GM19025 (cell line): ENCODE measurements around the gene TTPAL.

ENCODE experiments used
- ATAC-seq: cut with Tn5 transposase; IDR thresholded peaks from one replicate; pipeline ENCODE4 v1.9.1; 2021; ENCODE audit warnings: mild to moderate bottlenecking, low read depth, moderate library complexity; ENCODE audit not compliant: unreplicated experiment

Gene TTPAL

DNA sequence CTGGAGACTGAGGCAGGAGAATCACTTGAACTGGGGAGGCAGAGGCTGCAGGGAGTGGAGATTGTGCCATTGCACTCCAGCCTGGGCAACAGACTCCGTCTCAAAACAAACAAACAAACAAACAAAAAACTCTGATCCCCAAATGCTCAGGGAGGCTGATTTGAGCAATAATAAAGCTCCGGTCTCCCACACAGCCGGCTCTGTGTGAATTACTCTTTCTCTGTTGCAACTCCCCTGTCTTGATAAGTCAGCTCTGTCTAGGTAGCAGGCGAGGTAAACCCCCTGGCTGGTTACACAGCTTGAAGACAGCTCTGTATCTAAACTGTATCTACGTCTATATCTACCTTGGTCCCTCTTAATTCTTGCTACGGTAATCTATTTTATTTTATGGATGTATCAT is 52.6 kb downstream of the TTPAL start:
- no peak for ATAC-seq

DNA sequence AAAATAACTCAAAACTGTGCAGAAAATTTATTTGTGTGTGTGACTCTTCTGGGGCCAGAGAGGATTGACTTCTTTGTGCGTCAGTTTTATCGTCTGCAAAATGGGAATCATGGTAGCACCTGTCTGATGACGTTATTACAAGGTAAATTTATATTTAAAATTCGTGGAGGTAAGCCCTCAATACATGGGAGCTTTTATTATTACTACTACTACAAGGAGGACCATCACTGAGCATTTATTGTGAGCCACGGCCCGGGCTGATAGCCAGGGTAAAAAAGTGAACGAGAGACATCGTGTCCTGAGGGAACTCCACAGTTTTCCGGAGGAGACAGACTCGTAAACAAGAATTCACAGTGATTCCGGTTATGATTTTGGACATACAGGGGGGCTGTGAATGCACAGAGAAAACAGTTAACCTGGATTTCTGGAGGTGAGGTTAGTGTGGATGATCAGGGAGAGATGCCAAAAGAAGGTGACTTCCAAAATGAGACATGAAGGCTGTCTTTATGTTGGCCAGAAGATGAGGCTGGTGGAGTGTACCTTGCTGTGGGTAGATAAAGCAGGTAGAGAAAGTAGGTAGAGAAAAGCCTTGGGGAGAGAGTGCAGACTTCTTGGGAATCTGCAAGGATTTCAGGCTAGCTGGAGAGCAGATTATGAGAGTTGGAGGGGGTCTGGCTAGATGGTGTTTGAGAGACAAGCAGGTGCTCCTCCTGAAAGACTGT is 56.7 kb downstream of the TTPAL start:
- no peak for ATAC-seq

DNA sequence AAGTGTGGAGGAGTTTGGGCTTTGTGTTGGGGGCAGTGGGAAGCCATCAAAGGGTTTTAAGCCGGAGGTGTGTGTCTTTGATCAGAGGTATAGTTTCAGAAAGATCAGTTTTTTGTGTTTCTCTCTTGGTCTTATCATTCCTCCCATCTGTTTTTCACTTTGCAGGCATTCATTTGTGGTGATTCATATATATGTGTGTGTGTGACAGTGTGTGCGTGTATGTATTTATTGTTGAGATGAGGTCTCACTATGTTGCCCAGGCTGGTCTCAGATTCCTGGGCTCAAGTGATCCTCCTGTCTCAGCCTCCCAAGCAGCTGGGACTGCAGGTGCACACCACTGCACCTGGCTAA is 57.3 kb downstream of the TTPAL start:
- ATAC-seq: no peak

DNA sequence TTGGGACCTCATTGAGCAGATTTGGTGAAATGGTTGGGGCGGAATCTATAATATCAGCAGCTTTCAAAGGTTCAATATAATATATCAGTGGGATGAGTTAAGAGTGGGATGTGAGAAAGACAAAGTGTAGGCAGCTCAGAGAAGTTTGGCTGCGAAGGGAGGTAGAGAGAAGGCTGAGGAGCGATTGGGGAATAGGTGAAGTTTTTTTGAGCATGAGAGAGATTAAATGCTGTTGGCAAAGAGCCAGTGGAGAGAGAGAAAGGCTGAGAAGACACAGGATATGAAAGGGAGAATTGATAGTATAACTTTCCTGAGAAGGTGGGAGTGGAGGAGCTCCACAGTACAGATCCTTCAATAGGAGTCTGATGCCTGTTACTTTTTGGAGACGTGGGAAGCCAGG is 58.3 kb downstream of the TTPAL start:
- ATAC-seq: no peak

DNA sequence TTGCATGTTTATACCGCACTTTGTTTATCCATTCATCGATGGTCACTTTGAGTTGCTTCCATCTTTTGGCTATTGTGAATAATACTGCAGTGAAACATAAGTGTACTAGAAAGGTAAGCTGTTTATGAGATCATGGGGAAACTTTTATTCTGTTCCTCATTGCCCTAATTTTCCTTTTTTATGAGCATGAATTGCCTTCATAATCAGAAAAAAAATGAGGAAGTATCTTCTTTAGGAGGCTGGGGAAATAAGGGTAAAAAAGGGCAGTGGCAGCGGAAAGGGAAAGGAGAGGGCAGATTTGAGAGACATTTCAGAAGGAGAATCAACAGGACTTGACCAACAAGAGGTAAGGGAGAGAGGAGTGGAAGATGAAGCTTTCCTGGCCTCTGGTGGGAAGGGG is 60.5 kb downstream of the TTPAL start:
- ATAC-seq: no peak

DNA sequence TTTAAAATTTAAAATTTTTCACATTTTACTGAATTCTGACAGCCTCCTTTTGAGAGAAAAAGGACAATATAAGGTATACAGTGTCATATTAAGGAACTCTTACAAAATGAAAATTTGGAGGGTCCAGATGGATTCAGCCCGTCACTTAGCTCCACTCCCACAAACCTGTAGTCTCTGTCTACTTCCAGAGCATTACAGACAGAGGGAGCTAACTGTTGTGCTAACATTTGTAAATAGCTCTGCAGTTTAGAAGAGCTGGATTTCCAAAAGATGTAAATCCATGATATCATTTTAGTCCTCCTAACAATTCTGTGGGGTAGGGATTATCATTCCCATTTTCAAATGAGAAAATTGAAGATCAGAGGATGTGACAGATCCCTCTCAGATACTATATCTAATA is 62.3 kb downstream of the TTPAL start:
- ATAC-seq: no peak

DNA sequence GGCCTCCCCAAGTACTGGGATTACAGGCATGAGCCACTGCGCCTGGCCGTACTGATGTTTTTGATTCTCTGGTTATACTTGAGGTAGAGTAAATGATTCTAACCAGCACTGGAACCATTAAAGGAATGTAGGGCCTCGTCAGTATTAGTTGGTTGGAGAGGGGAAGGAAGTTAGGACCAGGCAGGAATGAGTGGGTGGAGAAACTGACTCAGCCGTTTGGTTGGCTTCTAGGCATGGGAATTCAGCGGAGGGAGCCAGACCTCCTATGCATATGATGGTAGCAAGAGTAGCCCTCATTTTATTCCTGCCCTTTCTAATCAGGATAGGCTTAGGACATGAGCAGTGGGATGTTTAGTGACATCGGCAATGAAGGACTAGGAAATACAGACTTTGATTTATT is 65.2 kb downstream of the TTPAL start:
- ATAC-seq: no peak

DNA sequence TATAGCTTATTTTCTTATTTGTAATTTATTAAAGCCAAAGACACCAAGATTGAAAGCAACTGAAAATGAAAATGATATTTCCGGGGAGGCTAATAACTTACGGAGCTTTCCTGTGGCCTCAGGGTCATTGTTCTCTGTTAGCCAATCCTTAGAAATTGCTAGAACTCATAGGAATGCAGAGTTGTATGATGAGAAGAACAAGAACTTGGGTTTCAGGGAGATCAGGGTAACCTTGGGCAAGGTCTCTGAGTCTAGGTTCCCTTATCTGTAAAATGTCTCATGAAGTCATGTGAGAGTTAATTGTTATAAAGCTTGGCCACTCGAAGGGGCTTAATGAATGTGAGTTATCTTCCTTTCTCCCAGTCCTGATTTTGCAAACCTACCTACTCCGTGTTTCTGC is 66.3 kb downstream of the TTPAL start:
- no peak for ATAC-seq

DNA sequence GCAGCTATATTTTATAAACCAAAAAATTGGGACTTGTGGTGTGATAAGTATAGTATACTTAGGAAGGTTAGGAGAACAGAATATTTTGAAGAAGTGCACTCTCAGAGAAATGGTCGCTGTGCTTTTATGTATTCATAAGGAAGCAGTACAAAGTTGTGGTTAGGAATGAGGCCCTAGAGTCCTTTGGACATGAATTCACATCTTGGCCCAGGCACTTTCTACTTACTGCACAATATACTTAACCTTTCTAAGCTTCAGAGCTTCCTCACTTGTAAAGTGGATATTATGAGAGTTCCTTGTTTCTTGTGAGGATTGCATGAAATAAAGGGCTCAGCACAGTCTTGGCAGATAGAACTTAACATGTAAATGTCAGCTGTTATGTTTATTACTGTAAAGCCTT is 67.2 kb downstream of the TTPAL start:
- no peak for ATAC-seq

DNA sequence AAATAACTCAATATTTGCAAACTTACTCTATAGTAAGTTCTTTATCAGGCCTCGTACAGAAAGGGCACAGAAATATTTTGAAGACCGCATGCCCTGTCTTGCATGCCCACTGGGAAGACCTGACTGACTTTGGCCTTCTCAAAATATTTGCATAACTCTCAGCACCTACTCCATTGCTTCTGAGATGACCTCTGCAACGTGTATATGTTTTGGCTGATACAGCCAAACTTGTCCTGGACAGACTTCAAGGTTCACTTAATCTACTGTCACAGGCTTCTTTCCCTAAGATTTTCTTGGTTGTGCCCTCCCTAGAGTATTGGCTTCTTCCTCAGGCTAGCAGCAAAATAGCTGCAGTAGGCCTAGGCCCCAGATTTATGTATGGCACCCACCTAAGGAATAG is 67.7 kb downstream of the TTPAL start:
- ATAC-seq: no peak
